H1 (cell line): ENCODE measurements around the gene SERTAD2. TPM values are rescaled to one million over a fixed set of nuclear protein-coding genes. Genes with fewer than 3 reads are reported as not detected.

Experiments
- CTCF ChIA-PET: fragments of 300-600 bp; sonication (Branson Sonifier 250); formaldehyde crosslinking; loops from one replicate; lab custom pipeline; 2021; ENCODE audit not compliant: partially characterized antibody; lab: Charles Lee
- POLR2A ChIA-PET: fragments of 300-600 bp; sonication (Branson Sonifier 250); formaldehyde crosslinking; loops from one replicate; lab custom pipeline; 2021; ENCODE audit warnings: inconsistent platforms; ENCODE audit not compliant: partially characterized antibody; lab: Charles Lee
- DNase-seq, 2 experiments: peaks; one replicate each; pipeline versions ENCODE4 v3.0.0 to v3.0.0-alpha.2; 2010 to 2022; ENCODE audit warnings: low spot score in 2 of 2, low read depth in 1 of 2, mixed read lengths in 1 of 2
- FAIRE-seq: peaks from 2 replicates; lab custom pipeline; 2011; peaks lifted over from hg19 to GRCh38; lab: Jason Lieb, UNC
- H2AFZ ChIP-seq: 2 replicates; pipeline ENCODE4 v1.8.1; 2012; ENCODE audit warnings: low read length, inconsistent platforms
- H2AK5ac ChIP-seq: 2 replicates; pipeline ENCODE4 v1.6.1; 2013; ENCODE audit warnings: low read depth, low read length
- H2BK120ac ChIP-seq: replicated peaks from 2 replicates; pipeline ENCODE3; 2013; ENCODE audit warnings: low read depth, low read length, inconsistent platforms
- H2BK12ac ChIP-seq: 2 replicates; pipeline ENCODE4 v1.6.1; 2013; ENCODE audit warnings: low read depth, low read length
- H2BK15ac ChIP-seq: 2 replicates; pipeline ENCODE4 v1.6.1; 2013; ENCODE audit warnings: low read length
- H2BK20ac ChIP-seq: 2 replicates; pipeline ENCODE4 v1.6.1; 2013; ENCODE audit warnings: low read length
- H2BK5ac ChIP-seq: 2 replicates; pipeline ENCODE4 v1.6.1; 2013; ENCODE audit warnings: low read depth, low read length
- H3K14ac ChIP-seq: 2 replicates; pipeline ENCODE4 v1.6.1; 2013; ENCODE audit warnings: inconsistent platforms; ENCODE audit not compliant: insufficient read length
- H3K18ac ChIP-seq: 2 replicates; pipeline ENCODE4 v1.6.1; 2013; ENCODE audit warnings: low read length; ENCODE audit errors: extremely low read depth
- H3K23ac ChIP-seq: 2 replicates; pipeline ENCODE4 v1.6.1; 2013; ENCODE audit warnings: inconsistent platforms; ENCODE audit not compliant: insufficient read length
- H3K23me2 ChIP-seq: 2 replicates; pipeline ENCODE4 v1.6.1; 2013; ENCODE audit warnings: low read depth, low read length
- H3K27ac ChIP-seq: 2 replicates; pipeline ENCODE4 v1.6.1; 2011; ENCODE audit warnings: low read depth, low read length, inconsistent platforms
- H3K27me3 ChIP-seq, 4 experiments: replicated peaks in 1 of 4; 1 replicate in 1 of 4; 2 replicates in 3 of 4; pipeline versions ENCODE4 v1.6.1 to v1.8.1; 2011 to 2013; ENCODE audit warnings: low read length in 3 of 4, mild to moderate bottlenecking in 3 of 4, inconsistent platforms in 2 of 4, mixed read lengths in 2 of 4, moderate library complexity in 1 of 4; ENCODE audit not compliant: control insufficient read depth in 3 of 4, insufficient read depth in 3 of 4; ENCODE audit errors: extremely low read depth in 1 of 4
- H3K36me3 ChIP-seq, 4 experiments: 2 replicates each; pipeline versions ENCODE4 v1.6.1 to v1.8.1; 2011 to 2013; ENCODE audit warnings: mild to moderate bottlenecking in 4 of 4, low read length in 3 of 4, moderate library complexity in 2 of 4, control low read depth in 1 of 4, inconsistent platforms in 1 of 4; ENCODE audit not compliant: insufficient read depth in 4 of 4, control insufficient read depth in 2 of 4
- H3K4ac ChIP-seq: replicated peaks from 2 replicates; pipeline ENCODE3; 2013; ENCODE audit warnings: low read length, low read depth, mixed read lengths, inconsistent platforms; ENCODE audit not compliant: insufficient read length
- H3K4me1 ChIP-seq, 4 experiments: replicated peaks in 1 of 4; 1 replicate in 1 of 4; 2 replicates in 3 of 4; pipeline versions ENCODE4 v1.6.1 to v1.8.1; 2011 to 2013; ENCODE audit warnings: low read length in 3 of 4, inconsistent platforms in 2 of 4, mixed read lengths in 1 of 4; ENCODE audit not compliant: insufficient read depth in 4 of 4, control insufficient read depth in 3 of 4
- H3K4me2 ChIP-seq, 2 experiments: 2 replicates each; pipeline versions ENCODE4 v1.6.1 to v1.8.1; 2011 to 2013; ENCODE audit warnings: low read depth in 2 of 2, low read length in 2 of 2, control low read depth in 1 of 2, inconsistent platforms in 1 of 2, mild to moderate bottlenecking in 1 of 2; ENCODE audit not compliant: insufficient read depth in 1 of 2
- H3K4me3 ChIP-seq, 4 experiments: fragments of 200-600, 300-600 bp in 1 of 4; sonication (generic), shearing (Covaris generic), sonication (Bioruptor Twin) in 1 of 4; 2 replicates each; pipeline versions ENCODE4 v1.5.1 to v1.8.1; 2011 to 2016; ENCODE audit warnings: low read length in 4 of 4, low read depth in 3 of 4, control low read depth in 2 of 4, inconsistent platforms in 2 of 4, mild to moderate bottlenecking in 2 of 4, mixed read lengths in 1 of 4, moderate library complexity in 1 of 4; ENCODE audit not compliant: insufficient read depth in 2 of 4; ENCODE audit errors: extremely low read depth in 1 of 4
- H3K56ac ChIP-seq: replicated peaks from 2 replicates; pipeline ENCODE3; 2013; ENCODE audit warnings: low read depth, mild to moderate bottlenecking, mixed read lengths, low read length, inconsistent platforms; ENCODE audit not compliant: insufficient read length
- H3K79me1 ChIP-seq: 2 replicates; pipeline ENCODE4 v1.6.1; 2013; ENCODE audit warnings: low read depth, low read length, control low read depth
- H3K79me2 ChIP-seq, 2 experiments: 2 replicates each; pipeline versions ENCODE4 v1.6.1 to v1.8.1; 2012 to 2013; ENCODE audit warnings: low read length in 2 of 2, mild to moderate bottlenecking in 2 of 2, inconsistent platforms in 1 of 2; ENCODE audit not compliant: insufficient read depth in 2 of 2, control insufficient read depth in 1 of 2
- H3K9ac ChIP-seq, 4 experiments: replicated peaks in 1 of 4; 1 replicate in 1 of 4; 2 replicates in 3 of 4; pipeline versions ENCODE4 v1.6.1 to v1.8.1; 2011 to 2013; ENCODE audit warnings: low read depth in 3 of 4, low read length in 3 of 4, control low read depth in 2 of 4, mild to moderate bottlenecking in 2 of 4, moderate library complexity in 2 of 4, inconsistent platforms in 1 of 4; ENCODE audit errors: extremely low read depth in 1 of 4
- H3K9me3 ChIP-seq, 2 experiments: 2 replicates each; pipeline versions ENCODE4 v1.6.1 to v1.8.1; 2012 to 2013; ENCODE audit warnings: mild to moderate bottlenecking in 2 of 2, moderate library complexity in 2 of 2, control low read depth in 1 of 2, inconsistent platforms in 1 of 2, low read depth in 1 of 2, low read length in 1 of 2, mixed read lengths in 1 of 2; ENCODE audit not compliant: insufficient read depth in 2 of 2
- H4K20me1 ChIP-seq, 2 experiments: replicated peaks in 1 of 2; 2 replicates each; pipeline versions ENCODE3 to v1.8.1; 2011 to 2013; ENCODE audit warnings: inconsistent platforms in 2 of 2, low read length in 2 of 2, mild to moderate bottlenecking in 1 of 2; ENCODE audit not compliant: insufficient read depth in 2 of 2, control insufficient read depth in 1 of 2
- H4K5ac ChIP-seq: 2 replicates; pipeline ENCODE4 v1.6.1; 2013; ENCODE audit warnings: low read length, low read depth, mixed read lengths, inconsistent platforms; ENCODE audit not compliant: insufficient read length
- H4K8ac ChIP-seq: 2 replicates; pipeline ENCODE4 v1.8.0; 2013; ENCODE audit warnings: mild to moderate bottlenecking, moderate library complexity, low read length, inconsistent platforms; ENCODE audit not compliant: insufficient read depth; ENCODE audit errors: extremely low read depth
- H4K91ac ChIP-seq: replicated peaks from 2 replicates; pipeline ENCODE3; 2013; ENCODE audit warnings: low read length, mixed read lengths, inconsistent platforms; ENCODE audit not compliant: insufficient read length
- BCL11A ChIP-seq, 2 experiments: IDR thresholded peaks; one replicate each; pipeline ENCODE4 v1.6.1; 2011; ENCODE audit warnings: low read depth in 2 of 2, low read length in 2 of 2, mild to moderate bottlenecking in 2 of 2
- CREB1 ChIP-seq: IDR thresholded peaks from 2 replicates; pipeline ENCODE4 v1.6.1; 2012; ENCODE audit warnings: inconsistent platforms
- EZH2 ChIP-seq: fragments of 200-600 bp; sonication (generic); IDR thresholded peaks from 2 replicates; pipeline ENCODE4 v1.7.1; 2012; ENCODE audit warnings: low read depth, mild to moderate bottlenecking, moderate library complexity, low read length, inconsistent platforms; ENCODE audit not compliant: severe bottlenecking
- FOSL1 ChIP-seq: IDR thresholded peaks from 2 replicates; pipeline ENCODE4 v1.6.1; 2011; ENCODE audit warnings: mild to moderate bottlenecking, low read depth, low read length, moderate library complexity; ENCODE audit not compliant: insufficient read depth
- JUND ChIP-seq: IDR thresholded peaks from 2 replicates; pipeline ENCODE4 v1.6.1; 2011; ENCODE audit warnings: mild to moderate bottlenecking, improper control_type of control experiment, low read length
- MAX ChIP-seq: IDR thresholded peaks from 2 replicates; pipeline ENCODE4 v1.6.1; 2012; ENCODE audit warnings: inconsistent platforms
- POLR2A ChIP-seq, 2 experiments: IDR thresholded peaks; 1 replicate in 1 of 2; 2 replicates in 1 of 2; pipeline ENCODE4 v1.6.1; 2011; ENCODE audit warnings: low read depth in 2 of 2, low read length in 2 of 2, mild to moderate bottlenecking in 2 of 2; ENCODE audit errors: control extremely low read depth in 1 of 2
- POLR2AphosphoS5 ChIP-seq: IDR thresholded peaks from 2 replicates; pipeline ENCODE4 v1.6.1; 2011; ENCODE audit warnings: low read depth, low read length
- SAP30 ChIP-seq: fragments of 300-600 bp; sonication (generic); IDR thresholded peaks from 2 replicates; pipeline ENCODE4 v1.7.1; 2012; ENCODE audit warnings: low read length, moderate library complexity, mild to moderate bottlenecking, inconsistent platforms; ENCODE audit not compliant: insufficient read depth, insufficient replicate concordance
- SP1 ChIP-seq: IDR thresholded peaks from 2 replicates; pipeline ENCODE4 v1.6.1; 2011; ENCODE audit warnings: low read depth, low read length
- SP4 ChIP-seq: IDR thresholded peaks from 2 replicates; pipeline ENCODE4 v1.6.1; 2012; ENCODE audit warnings: low read length, inconsistent platforms
- WGBS, 2 experiments: shearing (Covaris generic) in 1 of 2; methylation state at CpG; one replicate each; pipeline versions ENCODE4 v1.1.6 to v1.1.7; 2013 to 2015; ENCODE audit warnings: low lambda C conversion rate in 2 of 2, mixed read lengths in 2 of 2, inconsistent platforms in 1 of 2, low coverage in 1 of 2, missing lambda C conversion rate in 1 of 2; ENCODE audit not compliant: insufficient replicate concordance in 2 of 2, insufficient coverage in 1 of 2, insufficient read length in 1 of 2; ENCODE audit errors: extremely low coverage in 1 of 2, missing lambda C conversion rate in 1 of 2; 5-methylcytosine and 5-hydroxymethylcytosine counted together
- polyA plus RNA-seq, 7 experiments: library from polyadenylated mRNA; depleted of rRNA in 3 of 7; stranded (reverse) in 5 of 7; unstranded in 2 of 7; fragments of >200 nt in 5 of 7; fragments of 200-250 nt in 2 of 7; gene quantifications; 1 replicate in 5 of 7; 2 replicates in 1 of 7; 4 replicates in 1 of 7; pipeline versions ENCODE4 v1.2.1 to v1.2.3, GENCODE V29; 2011 to 2013; ENCODE audit warnings: missing spikeins in 2 of 7, mixed read lengths in 2 of 7
- total RNA-seq: library from RNA; stranded (reverse); fragmentation: NEBNext Ultra II Directional; extraction: Animal tissue kit (Norgen Biotek cat#: 25700); gene quantifications from 2 replicates; pipeline ENCODE4 v1.2.1, GENCODE V29; 2021
- TF ChIP-seq, protein P1 (sequence below), 3 experiments: IDR thresholded peaks; 1 replicate in 2 of 3; 2 replicates in 1 of 3; pipeline versions ENCODE4 v1.5.1 to v1.6.1; 2011; ENCODE audit warnings: low read length in 3 of 3, mild to moderate bottlenecking in 3 of 3, inconsistent platforms in 2 of 3, low read depth in 1 of 3, moderate library complexity in 1 of 3; ENCODE audit not compliant: insufficient read depth in 1 of 3; ENCODE audit errors: control extremely low read depth in 1 of 3

SERTAD2 gene
- total and polyA plus RNA-seq, 2 of the 8 experiments (the other 6 are each of a cell fraction or from before 2014, with no cell fraction given): 2.9 to 4.5 TPM

- POLR2A ChIA-PET: no interaction called here
- no peak overlapping the region for H4K91ac ChIP-seq
- 81% methylated on average over 2 of the region's 2 CpGs; no CpG with 5 or more reads in 1 of the 2 experiments for WGBS, 2 experiments
- no peak overlapping the region for H3K56ac ChIP-seq
- 0 out of 2 replicates have a peak overlapping the region, but pooled peaks have one; percentile 23 for H2BK12ac ChIP-seq
- no peak overlapping the region for H3K23ac ChIP-seq
- H3K36me3 ChIP-seq: no peaks in the 10 kb centered on the region
- H2AFZ ChIP-seq: no peak overlapping the region
- H4K20me1 ChIP-seq: no peaks in the 10 kb centered on the region
- no peak overlapping the region for H4K5ac ChIP-seq
- H3K23me2 ChIP-seq: no peaks in the 10 kb centered on the region
- no peak overlapping the region for H2BK5ac ChIP-seq
- CTCF ChIA-PET: no interaction called here
- DNase-seq: no peak
- no peak overlapping the region for H3K4ac ChIP-seq
- no peak overlapping the region for H3K4me2 ChIP-seq
- H3K14ac ChIP-seq: no peak overlapping the region
- no peaks in the 10 kb centered on the region for H3K9me3 ChIP-seq
- H2BK15ac ChIP-seq: peak overlapping the region; percentile 49; the same call in 1 of the 2 replicates
- no peak overlapping the region for H2BK120ac ChIP-seq
- H3K9ac ChIP-seq: no peak overlapping the region
- no peaks in the 10 kb centered on the region for H3K79me2 ChIP-seq
- no peak overlapping the region for H3K18ac ChIP-seq
- H3K4me1 ChIP-seq: peaks cover 0 to 8% (median 3%) of the 10 kb centered on the region in 4 experiments; a peak in 4 of 7 replicates
- peak overlapping the region; percentile 80; the same call in 1 of the 2 replicates for H2AK5ac ChIP-seq
- H3K4me3 ChIP-seq: no peak overlapping the region
- no peak overlapping the region for H2BK20ac ChIP-seq
- no peak overlapping the region for H4K8ac ChIP-seq
- FAIRE-seq: no peak
- no peak overlapping the region for H3K27ac ChIP-seq
- peaks cover 0 to 4% (median under 1%) of the 10 kb centered on the region in 4 experiments; a peak in 2 of 7 replicates for H3K27me3 ChIP-seq
- no peaks in the 10 kb centered on the region for H3K79me1 ChIP-seq
- TF ChIP-seq POLR2A (IDR thresholded peaks at IDR 0.05; ENCODE audit: control extremely low read depth in 1 of 2, low read depth in 2 of 2, low read length in 2 of 2) (no peak), SAP30 (no peak), SP1 (no peak), FOSL1 (no peak), POLR2AphosphoS5 (no peak), CREB1 (no peak), BCL11A (IDR thresholded peaks at IDR 0.05; ENCODE audit: low read depth in 2 of 2, low read length in 2 of 2) (no peak), JUND (no peak), SP4 (no peak), EZH2 (no peak), MAX (no peak)
- TF ChIP-seq, protein P1, sequence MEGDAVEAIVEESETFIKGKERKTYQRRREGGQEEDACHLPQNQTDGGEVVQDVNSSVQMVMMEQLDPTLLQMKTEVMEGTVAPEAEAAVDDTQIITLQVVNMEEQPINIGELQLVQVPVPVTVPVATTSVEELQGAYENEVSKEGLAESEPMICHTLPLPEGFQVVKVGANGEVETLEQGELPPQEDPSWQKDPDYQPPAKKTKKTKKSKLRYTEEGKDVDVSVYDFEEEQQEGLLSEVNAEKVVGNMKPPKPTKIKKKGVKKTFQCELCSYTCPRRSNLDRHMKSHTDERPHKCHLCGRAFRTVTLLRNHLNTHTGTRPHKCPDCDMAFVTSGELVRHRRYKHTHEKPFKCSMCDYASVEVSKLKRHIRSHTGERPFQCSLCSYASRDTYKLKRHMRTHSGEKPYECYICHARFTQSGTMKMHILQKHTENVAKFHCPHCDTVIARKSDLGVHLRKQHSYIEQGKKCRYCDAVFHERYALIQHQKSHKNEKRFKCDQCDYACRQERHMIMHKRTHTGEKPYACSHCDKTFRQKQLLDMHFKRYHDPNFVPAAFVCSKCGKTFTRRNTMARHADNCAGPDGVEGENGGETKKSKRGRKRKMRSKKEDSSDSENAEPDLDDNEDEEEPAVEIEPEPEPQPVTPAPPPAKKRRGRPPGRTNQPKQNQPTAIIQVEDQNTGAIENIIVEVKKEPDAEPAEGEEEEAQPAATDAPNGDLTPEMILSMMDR (IDR thresholded peaks at IDR 0.05; ENCODE audit: control extremely low read depth in 1 of 3, insufficient read depth in 1 of 3, low read depth in 1 of 3, low read length in 3 of 3): no peak
Measured at GRCh38 chr2:64669288-64669687, 15.6 kb upstream of the SERTAD2 start.
